ENCODE data around the gene ST3GAL3. TPM values are rescaled to one million over a fixed set of nuclear protein-coding genes. Genes with fewer than 3 reads are reported as not detected.

The ST3GAL3 gene
- total RNA-seq, 6 experiments from 2014 or later, result 6.4 to 14.2 (median 12.0) TPM

- H3K36me3 ChIP-seq, result peaks cover 4 to 54% (median 26%) of the 10 kb centered on the region in 4 donors
- H3K27me3 ChIP-seq, result no peaks in the 10 kb centered on the region
- ATAC-seq, result no peak
- H3K9me3 ChIP-seq, result no peaks in the 10 kb centered on the region
- TF ChIP-seq POLR2A (IDR thresholded peaks at IDR 0.05) (no peak), CTCF (IDR thresholded peaks at IDR 0.05) (no peak)
- intact Hi-C loops (cut with DNase I), result no loop called here
- H3K27ac ChIP-seq, result no peak overlapping the region
- H3K4me1 ChIP-seq, result peaks cover 0 to 16% (median 6%) of the 10 kb centered on the region in 4 donors
- no peak for DNase-seq
- no peak overlapping the region for H3K4me3 ChIP-seq
Observed at GRCh38 chr1:43703836-43704235, 3.5 kb upstream of the ST3GAL3 start.

GRCh38 chr1:43704838-43705237 lies 2.5 kb upstream of the ST3GAL3 start:
- H3K4me3 ChIP-seq, result no peak overlapping the region
- DNase-seq (no peak), ATAC-seq (no peak)
- no peaks in the 10 kb centered on the region for H3K27me3 ChIP-seq
- intact Hi-C loops (cut with DNase I), result no loop called here
- H3K27ac ChIP-seq, result no peak overlapping the region
- H3K4me1 ChIP-seq, result peaks cover 0 to 21% (median 9%) of the 10 kb centered on the region in 4 donors
- H3K9me3 ChIP-seq, result no peaks in the 10 kb centered on the region
- H3K36me3 ChIP-seq, result peaks cover 0 to 48% (median 24%) of the 10 kb centered on the region in 4 donors
- WGBS (ENCODE audit: insufficient coverage, low coverage, low lambda C conversion rate, missing lambda C conversion rate), result 48% methylated on average over 2 of the region's 2 CpGs
- TF ChIP-seq POLR2A (IDR thresholded peaks at IDR 0.05) (no peak), CTCF (IDR thresholded peaks at IDR 0.05) (no peak)

- 68% methylated on average over 4 of the region's 4 CpGs for WGBS (ENCODE audit: insufficient coverage, low coverage, low lambda C conversion rate, missing lambda C conversion rate)
- no peak for TF ChIP-seq CTCF (IDR thresholded peaks at IDR 0.05)
- no peak for TF ChIP-seq POLR2A (IDR thresholded peaks at IDR 0.05)
- intact Hi-C loops (cut with DNase I), result no loop called here
Observed at GRCh38 chr1:43705334-43705733, 2.0 kb upstream of the ST3GAL3 start.

GRCh38 chr1:43705982-43706597 lies 1.2 kb upstream of the ST3GAL3 start:
- ATAC-seq (no peak), DNase-seq (no peak)
- TF ChIP-seq CTCF (IDR thresholded peaks at IDR 0.05) (no peak), POLR2A (IDR thresholded peaks at IDR 0.05) (no peak)
- H3K27me3 ChIP-seq, result no peaks in the 10 kb centered on the region
- WGBS (ENCODE audit: insufficient coverage, low coverage, low lambda C conversion rate, missing lambda C conversion rate), result 43% methylated on average over 2 of the region's 5 CpGs
- peak overlapping the region; percentile 60 to 88 (median 72) for H3K4me3 ChIP-seq
- H3K36me3 ChIP-seq, result peaks cover 0 to 35% (median 20%) of the 10 kb centered on the region in 4 donors
- H3K4me1 ChIP-seq, result peaks cover 0 to 21% (median 9%) of the 10 kb centered on the region in 4 donors
- H3K9me3 ChIP-seq, result no peaks in the 10 kb centered on the region
- intact Hi-C loops (cut with DNase I), result no loop called here
- peak overlapping the region in 1 of 3 donors; percentile 70 for H3K27ac ChIP-seq

More at GRCh38 chr1:43705334-43705733, 2.0 kb upstream of the ST3GAL3 start:
- Histone ChIP-seq H3K27ac (no peak overlapping the region), H3K36me3 (peaks cover 0 to 43% (median 23%) of the 10 kb centered on the region in 4 donors), H3K4me1 (peaks cover 0 to 21% (median 9%) of the 10 kb centered on the region in 4 donors), H3K9me3 (no peaks in the 10 kb centered on the region), H3K4me3 (no peak overlapping the region), H3K27me3 (no peaks in the 10 kb centered on the region)
- ATAC-seq (no peak), DNase-seq (no peak)

All from right lobe of liver (tissue), 6 donors.